ENCODE results near the gene LAMA2.
A peak's percentile ranks its signal among the peaks of the same experiment; 100 is the strongest.

Gene LAMA2

GRCh38 chr6:129331450-129332138, 448.7 kb downstream of the LAMA2 start:
- DNase-seq: peak; percentile 44

GRCh38 chr6:129335792-129336191, 452.9 kb downstream of the LAMA2 start:
- DNase-seq: no peak

- no peak for DNase-seq
These were observed 455.7 kb downstream of the LAMA2 start for GRCh38 chr6:129338683-129339082.

GRCh38 chr6:129340983-129341382, 458.0 kb downstream of the LAMA2 start:
- peak; percentile 81 for DNase-seq

GRCh38 chr6:129342243-129342642, 459.3 kb downstream of the LAMA2 start:
- DNase-seq: no peak

GRCh38 chr6:129342796-129343195, 459.9 kb downstream of the LAMA2 start:
- DNase-seq: no peak

- DNase-seq: no peak
These were observed 461.4 kb downstream of the LAMA2 start for GRCh38 chr6:129344379-129344778.

GRCh38 chr6:129345890-129346289, 463.0 kb downstream of the LAMA2 start:
- peak; percentile 83 for DNase-seq

GRCh38 chr6:129346964-129347363, 464.0 kb downstream of the LAMA2 start:
- no peak for DNase-seq

- DNase-seq: no peak
These were observed 467.3 kb downstream of the LAMA2 start for GRCh38 chr6:129350278-129350677.

GRCh38 chr6:129351807-129352206, 468.9 kb downstream of the LAMA2 start:
- no peak for DNase-seq

GRCh38 chr6:129353067-129353466, 470.1 kb downstream of the LAMA2 start:
- no peak for DNase-seq

- no peak for DNase-seq
These were observed 473.2 kb downstream of the LAMA2 start for GRCh38 chr6:129356129-129356528.

GRCh38 chr6:129359811-129360681, 477.1 kb downstream of the LAMA2 start:
- no peak for DNase-seq

GRCh38 chr6:129360682-129360955, 477.7 kb downstream of the LAMA2 start:
- no peak for DNase-seq

- no peak for DNase-seq
These were observed 481.1 kb downstream of the LAMA2 start for GRCh38 chr6:129364037-129364436.

GRCh38 chr6:129364767-129365166, 481.8 kb downstream of the LAMA2 start:
- DNase-seq: no peak

GRCh38 chr6:129368076-129368475, 485.1 kb downstream of the LAMA2 start:
- no peak for DNase-seq

GRCh38 chr6:129368970-129369369, 486.0 kb downstream of the LAMA2 start:
- DNase-seq: peak; percentile 58

GRCh38 chr6:129369737-129370136, 486.8 kb downstream of the LAMA2 start:
- DNase-seq: no peak

- DNase-seq: no peak
These were observed 487.5 kb downstream of the LAMA2 start for GRCh38 chr6:129370268-129370916.

GRCh38 chr6:129381885-129382284, 498.9 kb downstream of the LAMA2 start:
- no peak for DNase-seq

- no peak for DNase-seq
These were observed 500.0 kb downstream of the LAMA2 start for GRCh38 chr6:129382916-129383315.

GRCh38 chr6:129385117-129385516, 502.2 kb downstream of the LAMA2 start:
- peak; percentile 37 for DNase-seq

Data from NCI-H226 (cell line).